ENCODE data around the gene ABCC1. TPM values are rescaled to one million over a fixed set of nuclear protein-coding genes. Genes with fewer than 3 reads are reported as not detected.
A peak's percentile ranks its signal among the peaks of the same experiment; 100 is the strongest.

Gene ABCC1
- total and polyA plus RNA-seq, 2 donors from 2014 or later = 4.6 to 29.7 TPM

DNA sequence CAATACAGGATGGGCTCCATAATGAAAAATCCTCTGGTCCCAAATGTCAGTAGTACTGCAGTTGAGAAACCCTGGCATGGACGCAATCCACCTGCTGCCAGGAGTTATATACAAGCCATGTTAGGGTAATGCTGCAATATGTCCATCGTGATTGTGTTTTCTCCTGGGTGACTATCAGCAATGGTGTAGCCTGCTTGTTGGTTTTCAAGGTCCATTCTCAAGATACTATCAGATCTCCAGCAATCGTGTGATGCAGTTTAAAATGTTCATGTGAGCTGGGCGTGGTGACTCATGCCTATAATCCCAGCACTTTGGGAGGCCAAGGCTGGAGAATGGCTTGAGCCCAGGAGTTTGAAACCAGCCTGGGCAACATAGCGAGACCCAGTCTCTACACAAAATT, 24.0 kb downstream of the ABCC1 start:
- no peak for FAIRE-seq
- TF ChIP-seq, protein P1, sequence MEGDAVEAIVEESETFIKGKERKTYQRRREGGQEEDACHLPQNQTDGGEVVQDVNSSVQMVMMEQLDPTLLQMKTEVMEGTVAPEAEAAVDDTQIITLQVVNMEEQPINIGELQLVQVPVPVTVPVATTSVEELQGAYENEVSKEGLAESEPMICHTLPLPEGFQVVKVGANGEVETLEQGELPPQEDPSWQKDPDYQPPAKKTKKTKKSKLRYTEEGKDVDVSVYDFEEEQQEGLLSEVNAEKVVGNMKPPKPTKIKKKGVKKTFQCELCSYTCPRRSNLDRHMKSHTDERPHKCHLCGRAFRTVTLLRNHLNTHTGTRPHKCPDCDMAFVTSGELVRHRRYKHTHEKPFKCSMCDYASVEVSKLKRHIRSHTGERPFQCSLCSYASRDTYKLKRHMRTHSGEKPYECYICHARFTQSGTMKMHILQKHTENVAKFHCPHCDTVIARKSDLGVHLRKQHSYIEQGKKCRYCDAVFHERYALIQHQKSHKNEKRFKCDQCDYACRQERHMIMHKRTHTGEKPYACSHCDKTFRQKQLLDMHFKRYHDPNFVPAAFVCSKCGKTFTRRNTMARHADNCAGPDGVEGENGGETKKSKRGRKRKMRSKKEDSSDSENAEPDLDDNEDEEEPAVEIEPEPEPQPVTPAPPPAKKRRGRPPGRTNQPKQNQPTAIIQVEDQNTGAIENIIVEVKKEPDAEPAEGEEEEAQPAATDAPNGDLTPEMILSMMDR (IDR thresholded peaks at IDR 0.05; ENCODE audit: borderline replicate concordance, extremely low read depth, insufficient read depth) = no peak
- intact Hi-C loops (cut with DNase I) = no loop called here
- no peak overlapping the region for H3K9ac ChIP-seq (ENCODE audit: low read length in 3 of 3)
- peaks cover 0 to 2% (median 0%) of the 10 kb centered on the region in 3 donors for H3K36me3 ChIP-seq (ENCODE audit: control insufficient read depth in 2 of 3, insufficient read depth in 3 of 3, low read length in 3 of 3)
- DNase-seq = no peak
- H3K9me3 ChIP-seq (ENCODE audit: control insufficient read depth in 2 of 3, insufficient read depth in 1 of 3, low read length in 3 of 3) = peaks cover 0 to 3% (median 0%) of the 10 kb centered on the region in 3 donors
- no peaks in the 10 kb centered on the region for H3K4me1 ChIP-seq (ENCODE audit: control insufficient read depth in 2 of 3, insufficient read depth in 2 of 3, low read depth in 1 of 3, low read length in 3 of 3)
- no peak overlapping the region for H3K4me3 ChIP-seq (ENCODE audit: low read length in 3 of 3)
- H3K27ac ChIP-seq (ENCODE audit: low read depth in 2 of 2, low read length in 2 of 2) = no peak overlapping the region
- H3K27me3 ChIP-seq (ENCODE audit: control insufficient read depth, insufficient read depth, low read length) = no peaks in the 10 kb centered on the region

DNA sequence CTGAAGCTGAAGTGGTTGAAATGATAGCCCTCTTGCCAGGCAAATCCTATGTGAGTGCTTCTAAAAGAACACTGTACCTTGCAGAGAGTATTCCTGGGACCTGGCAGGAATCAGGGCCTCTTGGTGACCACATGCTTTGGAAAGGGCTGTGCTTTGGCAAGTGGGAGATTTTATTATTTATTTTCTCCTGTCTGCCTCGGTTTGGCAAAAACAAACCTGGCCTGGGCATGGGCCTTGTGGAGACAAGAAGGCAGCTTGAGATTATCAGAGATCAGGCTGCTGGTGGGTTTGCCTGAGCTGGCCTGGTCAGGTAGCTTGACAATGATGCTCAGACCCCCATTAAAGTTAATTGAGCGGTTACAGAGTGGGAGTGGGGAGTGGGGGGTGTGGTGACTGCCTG, 24.6 kb downstream of the ABCC1 start:
- no peaks in the 10 kb centered on the region for H3K4me1 ChIP-seq (ENCODE audit: control insufficient read depth in 2 of 3, insufficient read depth in 2 of 3, low read depth in 1 of 3, low read length in 3 of 3)
- TF ChIP-seq, protein P1 (IDR thresholded peaks at IDR 0.05; ENCODE audit: borderline replicate concordance, extremely low read depth, insufficient read depth) = no peak
- no peaks in the 10 kb centered on the region for H3K27me3 ChIP-seq (ENCODE audit: control insufficient read depth, insufficient read depth, low read length)
- H3K27ac ChIP-seq (ENCODE audit: low read depth in 2 of 2, low read length in 2 of 2) = no peak overlapping the region
- FAIRE-seq (no peak), DNase-seq (peak in 4 of 5 donors; percentile 42 to 65 (median 60))
- no peak overlapping the region for H3K4me3 ChIP-seq (ENCODE audit: low read length in 3 of 3)
- H3K9ac ChIP-seq (ENCODE audit: low read length in 3 of 3) = no peak overlapping the region
- intact Hi-C loops (cut with DNase I) = no loop called here
- H3K36me3 ChIP-seq (ENCODE audit: control insufficient read depth in 2 of 3, insufficient read depth in 3 of 3, low read length in 3 of 3) = peaks cover 0 to 2% (median 0%) of the 10 kb centered on the region in 3 donors
- peaks cover 0 to 3% (median 0%) of the 10 kb centered on the region in 3 donors for H3K9me3 ChIP-seq (ENCODE audit: control insufficient read depth in 2 of 3, insufficient read depth in 1 of 3, low read length in 3 of 3)

DNA sequence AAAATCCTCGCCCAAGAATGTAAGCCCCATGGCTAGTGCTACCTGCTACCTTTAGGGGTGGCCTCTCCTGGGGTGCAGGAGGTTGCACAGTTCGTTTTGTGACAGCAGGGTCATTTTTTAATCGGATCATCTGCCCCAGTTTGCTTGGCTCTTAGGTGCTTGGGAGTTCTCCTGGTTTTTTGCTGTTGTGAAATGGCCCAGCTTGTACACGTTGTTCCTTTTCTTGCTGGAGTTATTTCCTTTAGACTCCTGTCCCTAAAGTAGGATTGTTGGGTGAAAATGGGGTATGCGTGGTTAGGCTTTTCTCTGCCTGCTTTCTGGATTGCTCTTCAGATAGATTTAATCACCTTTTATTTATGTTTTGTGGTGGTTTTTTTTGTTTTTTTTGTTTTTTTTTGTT, 25.8 kb downstream of the ABCC1 start:
- intact Hi-C loops (cut with DNase I) = no loop called here
- no peak overlapping the region for H3K9ac ChIP-seq (ENCODE audit: low read length in 3 of 3)

More for the DNA sequence above, 25.8 kb downstream of the ABCC1 start:
- Histone ChIP-seq H3K27me3 (ENCODE audit: control insufficient read depth, insufficient read depth, low read length) (no peaks in the 10 kb centered on the region), H3K27ac (ENCODE audit: low read depth in 2 of 2, low read length in 2 of 2) (no peak overlapping the region), H3K9me3 (ENCODE audit: control insufficient read depth in 2 of 3, insufficient read depth in 1 of 3, low read length in 3 of 3) (peaks cover 0 to 3% (median 0%) of the 10 kb centered on the region in 3 donors), H3K36me3 (ENCODE audit: control insufficient read depth in 2 of 3, insufficient read depth in 3 of 3, low read length in 3 of 3) (peaks cover 0 to 2% (median 0%) of the 10 kb centered on the region in 3 donors), H3K4me3 (ENCODE audit: low read length in 3 of 3) (no peak overlapping the region), H3K4me1 (ENCODE audit: control insufficient read depth in 2 of 3, insufficient read depth in 2 of 3, low read depth in 1 of 3, low read length in 3 of 3) (no peaks in the 10 kb centered on the region)
- TF ChIP-seq, protein P1 (IDR thresholded peaks at IDR 0.05; ENCODE audit: borderline replicate concordance, extremely low read depth, insufficient read depth) = no peak
- no peak for DNase-seq
- FAIRE-seq = no peak

Measured in kidney (tissue), 14 donors.